Omental fat pad (tissue), 4 donors: ENCODE results near the gene MAFB. TPM values are rescaled to one million over a fixed set of nuclear protein-coding genes. Genes with fewer than 3 reads are reported as not detected.

ENCODE experiments used
- ATAC-seq: fragments of 150-250 bp; one replicate; pipeline ENCODE4 v1.9.1; 2016; ENCODE audit warnings: mild to moderate bottlenecking, moderate library complexity; ENCODE audit not compliant: low FRiP score
- DNase-seq: peaks from one replicate; pipeline ENCODE4 v3.0.0-alpha.2; 2019; ENCODE audit warnings: low spot score
- total RNA-seq, 4 donors: library from RNA; depleted of rRNA; stranded (reverse); fragments of >200 nt; gene quantifications; one replicate each; pipeline ENCODE4 v1.1.0, GENCODE V29; 2016
- TF ChIP-seq, protein P1 (sequence below), 3 donors: fragments of 450-650 bp; IDR thresholded peaks; one replicate each; pipeline ENCODE4 v1.5.1; 2016 to 2017; ENCODE audit warnings: antibody characterized with exemption in 3 of 3, mild to moderate bottlenecking in 3 of 3, moderate library complexity in 2 of 3

MAFB gene
- total RNA-seq, 4 donors from 2014 or later = 44.3 to 173 (median 82.4) TPM

DNA sequence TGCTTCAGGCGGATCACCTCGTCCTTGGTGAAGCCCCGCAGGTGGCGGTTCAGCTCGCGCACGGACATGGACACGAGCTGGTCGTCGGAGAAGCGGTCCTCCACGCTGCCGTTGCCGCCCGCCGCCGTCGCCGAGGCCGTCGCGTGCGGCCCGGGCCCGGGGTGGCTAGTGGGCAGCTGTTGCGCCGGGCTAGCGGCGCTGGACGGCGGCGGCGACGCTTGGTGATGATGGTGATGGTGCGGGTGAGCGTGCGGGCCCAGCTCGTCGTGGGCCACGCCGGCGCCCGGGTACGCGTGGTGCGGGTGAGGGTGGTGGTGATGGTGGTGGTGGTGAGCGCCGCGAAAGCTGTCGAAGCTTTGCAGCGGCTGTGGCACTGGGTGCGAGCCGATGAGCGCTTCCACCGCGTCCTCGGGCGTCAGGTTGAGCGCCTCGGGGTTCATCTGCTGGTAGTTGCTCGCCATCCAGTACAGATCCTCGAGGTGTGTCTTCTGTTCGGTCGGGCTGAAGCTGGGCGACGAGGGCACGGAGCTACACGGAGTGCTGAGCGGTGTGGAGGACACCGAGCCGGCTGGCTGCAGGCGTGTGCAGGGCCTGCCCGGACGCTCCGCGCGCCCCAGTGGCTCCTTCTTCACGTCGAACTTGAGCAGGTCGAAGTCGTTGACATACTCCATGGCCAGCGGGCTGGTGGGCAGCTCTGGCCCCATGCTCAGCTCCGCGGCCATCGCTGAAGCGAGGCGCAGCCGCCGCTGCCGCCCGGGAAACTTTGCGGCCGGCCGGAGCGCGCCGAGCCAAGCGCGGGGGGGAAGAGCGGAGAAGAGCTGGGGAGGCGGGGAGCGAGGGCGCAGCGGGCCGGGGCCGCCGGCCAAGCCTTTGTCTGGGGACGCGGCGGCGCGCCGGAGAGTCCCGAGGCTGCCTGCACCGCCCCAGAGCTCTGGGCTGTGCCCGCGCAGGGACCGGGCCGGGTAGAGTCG is 622 bp downstream of the MAFB start:
- TF ChIP-seq, protein P1, sequence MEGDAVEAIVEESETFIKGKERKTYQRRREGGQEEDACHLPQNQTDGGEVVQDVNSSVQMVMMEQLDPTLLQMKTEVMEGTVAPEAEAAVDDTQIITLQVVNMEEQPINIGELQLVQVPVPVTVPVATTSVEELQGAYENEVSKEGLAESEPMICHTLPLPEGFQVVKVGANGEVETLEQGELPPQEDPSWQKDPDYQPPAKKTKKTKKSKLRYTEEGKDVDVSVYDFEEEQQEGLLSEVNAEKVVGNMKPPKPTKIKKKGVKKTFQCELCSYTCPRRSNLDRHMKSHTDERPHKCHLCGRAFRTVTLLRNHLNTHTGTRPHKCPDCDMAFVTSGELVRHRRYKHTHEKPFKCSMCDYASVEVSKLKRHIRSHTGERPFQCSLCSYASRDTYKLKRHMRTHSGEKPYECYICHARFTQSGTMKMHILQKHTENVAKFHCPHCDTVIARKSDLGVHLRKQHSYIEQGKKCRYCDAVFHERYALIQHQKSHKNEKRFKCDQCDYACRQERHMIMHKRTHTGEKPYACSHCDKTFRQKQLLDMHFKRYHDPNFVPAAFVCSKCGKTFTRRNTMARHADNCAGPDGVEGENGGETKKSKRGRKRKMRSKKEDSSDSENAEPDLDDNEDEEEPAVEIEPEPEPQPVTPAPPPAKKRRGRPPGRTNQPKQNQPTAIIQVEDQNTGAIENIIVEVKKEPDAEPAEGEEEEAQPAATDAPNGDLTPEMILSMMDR (IDR thresholded peaks at IDR 0.05) = no peak
- no peak for DNase-seq
- no peak for ATAC-seq

DNA sequence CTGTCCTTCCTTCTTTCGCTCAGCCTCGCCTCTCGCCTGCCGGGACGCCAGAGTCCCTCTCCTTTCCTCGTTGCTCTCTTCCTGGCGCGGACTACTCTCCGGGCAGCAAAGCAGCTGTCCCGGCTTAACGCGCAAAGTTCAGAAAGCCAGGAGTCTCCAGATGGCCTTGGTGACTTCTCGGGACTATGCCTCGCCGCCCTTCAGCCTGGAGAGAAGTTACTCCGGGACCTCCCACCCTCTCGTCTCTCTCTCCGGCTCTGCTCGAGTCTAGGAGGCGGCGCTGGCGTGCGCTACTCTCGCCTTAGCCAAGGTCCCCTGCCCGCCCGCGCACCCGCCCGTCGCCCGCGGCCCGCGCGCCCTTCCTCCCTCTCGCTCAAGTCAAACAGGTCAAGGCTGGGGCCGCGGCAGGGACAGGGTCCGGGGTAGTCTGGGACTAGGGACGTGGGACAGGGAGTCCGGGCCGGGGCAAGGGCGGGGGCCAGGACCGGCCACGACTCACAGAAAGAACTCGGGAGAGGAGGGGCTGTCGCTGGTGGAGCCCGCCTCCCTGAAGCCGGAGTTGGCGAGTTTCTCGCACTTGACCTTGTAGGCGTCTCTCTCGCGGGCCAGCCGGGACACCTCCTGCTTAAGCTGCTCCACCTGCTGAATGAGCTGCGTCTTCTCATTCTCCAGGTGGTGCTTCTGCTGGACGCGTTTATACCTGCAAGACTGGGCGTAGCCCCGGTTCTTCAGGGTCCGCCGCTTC is 1.5 kb downstream of the MAFB start:
- no peak for DNase-seq
- ATAC-seq = no peak
- TF ChIP-seq, protein P1 (IDR thresholded peaks at IDR 0.05) = no peak

DNA sequence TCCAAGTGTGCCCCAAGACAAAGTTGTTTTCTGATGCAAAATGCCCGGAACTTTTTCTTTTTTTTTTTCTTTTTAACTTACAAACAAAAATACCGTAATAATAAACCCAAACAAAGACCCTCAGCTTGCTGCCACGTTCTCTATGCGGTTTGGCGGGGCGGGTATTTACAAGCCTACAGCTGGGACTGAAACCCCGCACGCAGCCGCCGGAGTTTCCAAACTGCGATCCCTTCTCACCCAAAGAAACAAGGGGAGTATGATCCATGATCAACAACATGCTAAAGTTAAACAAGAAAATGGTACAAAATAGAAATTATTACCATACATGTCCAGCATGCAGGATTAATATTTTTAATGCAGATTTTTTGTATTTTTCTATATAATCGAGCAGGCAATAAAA is 2.1 kb downstream of the MAFB start:
- no peak for DNase-seq
- TF ChIP-seq, protein P1 (IDR thresholded peaks at IDR 0.05) = no peak
- ATAC-seq = no peak

DNA sequence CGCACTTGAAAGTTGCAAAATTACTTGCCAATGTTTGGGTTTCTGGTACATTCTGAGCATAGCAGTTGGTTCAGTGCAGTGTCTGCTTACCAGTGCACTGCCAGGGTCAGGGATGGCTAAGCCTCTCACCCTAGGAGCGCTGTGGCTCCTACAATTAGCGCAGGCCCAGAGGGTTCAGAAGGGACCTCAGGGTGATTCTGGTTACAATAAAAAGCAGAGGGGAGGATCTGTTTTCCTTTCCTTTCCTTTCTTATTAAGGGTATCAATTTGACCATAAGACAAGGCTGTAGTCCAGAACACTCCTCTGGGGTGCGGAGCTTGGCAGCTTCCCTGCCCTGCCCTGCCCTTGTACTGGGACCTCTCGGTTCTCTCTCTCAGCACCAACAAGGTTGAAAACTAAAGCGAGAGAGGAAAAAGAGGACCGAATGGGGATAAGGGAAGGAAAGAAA is 2.6 kb downstream of the MAFB start:
- no peak for DNase-seq
- TF ChIP-seq, protein P1 (IDR thresholded peaks at IDR 0.05) = no peak
- ATAC-seq = no peak

DNA sequence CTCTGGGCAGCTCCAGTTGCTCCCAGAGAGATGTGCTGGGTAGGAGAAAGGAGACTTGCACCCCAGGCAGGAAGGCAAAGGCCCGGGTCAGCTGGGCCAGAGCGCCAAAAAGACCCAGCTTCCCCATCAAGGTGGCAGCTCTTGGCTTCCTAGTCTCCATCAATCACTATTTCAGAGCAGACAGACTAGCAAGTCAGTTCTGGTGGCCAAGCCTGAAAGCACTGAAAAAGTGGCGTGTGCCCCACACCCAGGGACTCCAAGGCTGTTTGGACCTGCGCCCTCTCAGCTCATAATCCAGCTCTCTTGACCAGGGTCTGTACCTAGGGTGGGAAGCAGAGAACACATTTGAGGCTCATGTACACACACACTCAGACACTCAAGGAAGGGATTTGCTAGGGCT is 3.7 kb downstream of the MAFB start:
- no peak for ATAC-seq
- TF ChIP-seq, protein P1 (IDR thresholded peaks at IDR 0.05) = no peak
- DNase-seq = no peak

DNA sequence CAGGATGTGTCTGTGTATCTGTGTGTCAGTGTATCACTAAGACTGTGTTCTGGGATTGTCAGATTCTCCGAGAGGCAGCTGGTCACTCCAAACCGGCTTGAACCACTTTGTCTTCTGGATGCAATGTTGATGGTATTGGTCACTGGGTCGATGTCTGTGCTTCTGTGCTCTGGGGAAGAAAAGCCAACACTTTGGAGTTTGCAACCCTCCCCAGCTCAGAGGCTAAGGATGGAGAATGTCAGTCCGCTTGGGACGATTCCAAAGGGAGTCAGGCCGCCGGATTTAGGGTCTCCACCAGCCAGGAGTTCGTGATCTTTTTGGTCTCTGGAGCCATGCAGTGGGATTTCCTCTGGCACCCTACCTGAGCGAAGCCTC is 5.2 kb downstream of the MAFB start:
- ATAC-seq = no peak
- TF ChIP-seq, protein P1 (IDR thresholded peaks at IDR 0.05) = no peak
- DNase-seq = no peak
